GM21619 (cell line): ENCODE results near the gene DNAJB1.
"Not testable (repeated sequence)": the region's sequence is repeated elsewhere in the genome, so short reads cannot be mapped to it uniquely, and the experiment has no call there.

Experiments
- ATAC-seq: cut with Tn5 transposase; IDR thresholded peaks from one replicate; pipeline ENCODE4 v1.9.1; 2021; ENCODE audit not compliant: unreplicated experiment

Gene DNAJB1

GRCh38 chr19:14520543-14520942, 2.3 kb upstream of the DNAJB1 start:
- no peak for ATAC-seq

- no peak for ATAC-seq
Measured at GRCh38 chr19:14519860-14520407, 1.7 kb upstream of the DNAJB1 start.

GRCh38 chr19:14519245-14519859, 1.2 kb upstream of the DNAJB1 start:
- ATAC-seq = no peak

GRCh38 chr19:14517446-14517839, 754 bp downstream of the DNAJB1 start:
- ATAC-seq = no peak

- ATAC-seq = no peak
Measured at GRCh38 chr19:14516746-14517438, 1.3 kb downstream of the DNAJB1 start.

- no peak for ATAC-seq
Measured at GRCh38 chr19:14516048-14516534, 2.1 kb downstream of the DNAJB1 start.

- no peak for ATAC-seq
Measured at GRCh38 chr19:14515501-14516047, 2.6 kb downstream of the DNAJB1 start.

- ATAC-seq = no peak
Measured at GRCh38 chr19:14514215-14514863, 3.9 kb downstream of the DNAJB1 start.

GRCh38 chr19:14512406-14512961, 5.7 kb downstream of the DNAJB1 start:
- no peak for ATAC-seq

- ATAC-seq = no peak
Measured at GRCh38 chr19:14511229-14511593, 7.0 kb downstream of the DNAJB1 start.

GRCh38 chr19:14510311-14511228, 7.6 kb downstream of the DNAJB1 start:
- ATAC-seq = no peak

- ATAC-seq = no peak
Measured at GRCh38 chr19:14507704-14508542, 10.3 kb downstream of the DNAJB1 start.

- ATAC-seq = no peak
Measured at GRCh38 chr19:14505488-14506239, 12.5 kb downstream of the DNAJB1 start.

- not testable (repeated sequence) for ATAC-seq
Measured at GRCh38 chr19:14504575-14504974, 13.6 kb downstream of the DNAJB1 start.

- ATAC-seq = no peak
Measured at GRCh38 chr19:14503285-14503684, 14.9 kb downstream of the DNAJB1 start.

GRCh38 chr19:14502334-14503092, 15.7 kb downstream of the DNAJB1 start:
- no peak for ATAC-seq

GRCh38 chr19:14497228-14497921, 20.8 kb downstream of the DNAJB1 start:
- no peak for ATAC-seq
